ENCODE measurements around the gene TMEM184A.

- no peak for TF ChIP-seq EZH2 (IDR thresholded peaks at IDR 0.05; ENCODE audit: borderline replicate concordance)
- TF ChIP-seq CTCF (IDR thresholded peaks at IDR 0.05; ENCODE audit: poor library complexity): no peak
Measured at GRCh38 chr7:1529383-1530116, 26.5 kb downstream of the TMEM184A start.

Measured in hepatocyte (in vitro differentiated cells).